OCI-M2 (cell line): Measurements from ENCODE around the gene PLXDC1.

Experiments used
- DNase-seq: peaks from one replicate; lab custom pipeline; 2025; ENCODE audit not compliant: unreplicated experiment; lab: John Stamatoyannopoulos, UW

The PLXDC1 gene

GRCh38 chr17:39099663-39100286 is 51.7 kb downstream of the PLXDC1 start:
- DNase-seq: no peak

DNA sequence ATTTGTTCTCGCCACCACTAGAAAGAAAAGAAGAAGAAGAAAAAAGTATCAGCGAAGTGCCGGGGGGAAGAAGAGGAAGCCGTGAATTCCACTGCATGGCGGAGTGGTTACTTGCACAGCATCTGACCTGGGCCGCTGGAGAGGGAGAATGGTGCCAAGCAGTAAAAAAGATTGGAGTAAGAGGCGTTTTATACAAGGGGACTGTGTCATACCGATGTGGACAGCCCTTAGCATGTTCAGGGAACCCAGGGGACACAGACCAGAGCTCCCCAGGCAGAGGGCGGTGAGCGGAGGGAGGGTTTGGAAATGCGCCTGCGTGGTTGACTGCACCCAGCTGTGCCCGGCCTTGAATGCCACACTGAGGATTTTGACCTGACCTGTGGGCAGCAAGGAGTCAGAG is 52.8 kb downstream of the PLXDC1 start:
- no peak for DNase-seq

DNA sequence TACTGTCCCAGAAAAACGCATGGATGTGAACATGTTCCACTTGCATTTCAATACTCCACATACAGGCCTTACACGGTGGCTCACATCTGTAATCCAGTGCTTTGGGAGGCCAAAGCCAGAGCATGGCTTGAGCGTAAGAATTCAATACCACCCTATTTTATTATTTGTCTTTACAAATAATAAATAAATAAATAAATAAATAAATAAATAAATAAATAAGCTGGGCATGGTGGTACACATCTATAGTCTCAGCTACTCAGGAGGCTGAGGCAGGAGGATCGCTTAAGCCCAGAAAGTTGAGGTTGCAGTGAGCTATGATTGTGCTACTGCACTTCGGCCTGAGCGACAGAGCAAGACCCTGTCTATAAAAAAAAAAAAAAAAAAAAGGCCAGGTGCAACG is 53.9 kb downstream of the PLXDC1 start:
- DNase-seq: no peak

DNA sequence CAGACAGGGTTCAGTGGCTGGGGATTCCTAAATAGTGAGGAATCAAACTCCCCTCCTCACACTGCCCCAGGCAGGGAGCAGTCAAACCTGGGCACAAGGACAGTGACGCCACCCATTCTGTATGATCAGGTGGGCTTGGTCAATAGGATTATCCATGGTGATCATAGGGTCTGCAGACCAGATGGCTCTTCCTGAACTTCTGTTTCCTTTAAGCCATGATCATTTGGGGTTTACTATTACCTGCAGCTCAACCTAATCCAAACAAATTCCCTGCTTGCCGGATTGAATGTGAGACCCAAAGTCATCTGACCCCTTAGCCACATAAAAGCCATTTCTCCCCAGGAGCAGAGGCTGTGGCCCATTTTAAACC is 54.3 kb downstream of the PLXDC1 start:
- no peak for DNase-seq

DNA sequence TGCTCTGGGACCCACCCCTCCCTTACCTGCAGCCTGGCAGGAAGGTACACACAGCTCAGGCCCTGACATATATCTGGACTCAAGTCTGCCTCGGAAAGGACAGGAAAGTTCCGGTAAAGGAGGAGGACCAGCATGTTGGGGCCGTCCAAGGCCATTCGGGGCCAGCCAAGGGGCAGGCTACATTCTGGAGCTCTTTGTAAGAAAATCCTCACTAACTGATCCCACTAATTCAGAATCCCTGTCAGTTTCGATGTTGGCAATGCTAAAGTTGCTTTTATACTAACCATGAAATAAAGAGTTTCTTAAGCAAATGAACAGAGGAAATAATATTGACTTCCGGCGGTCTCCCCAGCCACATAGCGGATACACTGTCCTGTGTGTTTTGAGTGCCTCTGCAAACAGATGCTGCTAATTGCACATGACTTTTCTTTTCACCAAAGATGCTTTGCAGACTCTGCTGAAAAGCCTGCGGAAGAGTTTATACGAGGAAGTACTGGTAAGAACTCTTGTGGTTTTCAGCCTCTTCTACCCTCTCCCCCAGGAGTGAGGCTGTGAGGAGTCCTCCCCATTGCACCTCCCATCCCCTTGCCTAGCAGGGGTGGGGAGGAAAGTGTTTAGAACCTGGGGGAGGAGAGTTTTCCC is 54.8 kb downstream of the PLXDC1 start:
- no peak for DNase-seq

- DNase-seq: no peak
These were observed 56.1 kb downstream of the PLXDC1 start for GRCh38 chr17:39095309-39095686.

DNA sequence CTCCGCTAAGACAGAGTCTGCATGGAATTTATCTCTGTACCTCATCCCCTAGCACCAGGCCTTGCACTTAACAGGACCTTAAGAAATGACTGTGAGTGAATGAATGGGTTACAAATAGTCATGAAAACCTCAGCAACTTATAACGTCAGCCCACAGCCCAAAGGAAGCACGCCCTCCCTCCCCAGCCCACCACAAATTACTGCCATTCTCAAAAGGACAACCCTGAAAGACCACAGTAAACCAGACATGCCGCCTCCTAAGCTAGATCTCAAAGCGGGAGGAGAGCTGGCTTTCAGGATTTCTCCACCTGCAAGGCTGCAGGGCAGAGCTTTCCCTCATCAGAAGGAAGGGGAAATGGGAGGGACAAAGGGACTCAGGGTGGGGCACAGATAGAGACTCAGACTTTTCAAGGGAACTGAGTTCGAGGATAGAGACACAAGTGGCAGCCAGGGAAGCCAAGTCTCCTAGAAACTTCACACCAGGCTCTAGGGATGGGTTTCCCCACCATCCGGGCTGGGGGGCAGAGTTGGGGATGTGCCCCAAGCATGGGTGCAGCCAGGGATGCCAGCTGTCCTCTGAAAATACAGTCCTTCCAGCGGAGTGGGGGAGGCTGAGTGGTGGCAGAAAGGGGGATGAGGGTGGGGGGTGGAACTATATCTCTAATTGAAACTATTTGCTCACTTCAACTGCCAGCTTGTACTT is 56.7 kb downstream of the PLXDC1 start:
- DNase-seq: no peak

DNA sequence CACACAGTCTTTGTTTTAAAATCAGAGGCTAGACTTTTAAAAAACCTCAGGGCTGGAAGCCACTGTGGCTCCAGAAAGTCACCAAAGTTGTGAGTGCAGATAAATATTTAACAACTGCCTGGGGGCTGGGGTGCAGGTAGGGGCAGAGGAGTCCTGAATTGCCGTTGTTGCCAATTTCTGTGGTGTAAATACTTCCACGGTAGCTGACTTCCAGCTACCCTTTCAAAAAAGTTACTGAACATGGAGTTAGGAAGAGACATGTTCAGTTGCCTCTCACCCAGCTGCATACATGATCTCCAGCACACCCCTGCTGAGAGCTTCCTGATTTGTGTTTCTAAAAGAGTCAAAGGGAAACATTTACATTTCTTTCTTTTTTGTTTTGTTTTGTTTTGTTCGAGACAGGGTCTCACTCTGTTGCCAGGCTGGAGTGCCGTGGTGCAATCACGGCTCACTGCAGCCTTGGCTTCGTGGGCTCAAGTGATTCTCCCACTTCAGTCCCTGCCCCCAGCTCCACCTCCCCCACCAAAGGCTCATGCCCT is 58.7 kb downstream of the PLXDC1 start:
- no peak for DNase-seq

GRCh38 chr17:39090908-39091665 is 60.4 kb downstream of the PLXDC1 start:
- no peak for DNase-seq

GRCh38 chr17:39090400-39090799 is 61.0 kb downstream of the PLXDC1 start:
- DNase-seq: no peak

DNA sequence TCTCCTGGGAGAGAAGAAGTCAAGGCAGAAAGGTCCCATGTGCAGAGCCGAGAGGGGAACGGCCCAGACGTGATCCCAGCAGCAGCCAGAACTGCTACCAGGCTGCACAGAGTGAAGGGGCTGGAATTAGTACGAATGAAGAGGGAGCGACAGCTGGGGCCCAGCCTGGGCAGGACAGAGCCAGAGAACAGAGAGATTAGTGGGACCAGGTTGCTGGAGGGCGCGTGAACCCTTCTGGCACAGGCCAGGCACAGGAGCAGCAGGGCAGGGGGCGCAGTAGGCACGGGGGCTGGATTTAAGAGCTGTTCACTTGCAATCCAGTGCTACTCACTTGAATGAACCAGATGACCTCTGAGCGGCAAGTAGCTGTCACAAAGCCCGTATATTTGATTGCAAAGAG is 66.9 kb downstream of the PLXDC1 start:
- DNase-seq: no peak

DNA sequence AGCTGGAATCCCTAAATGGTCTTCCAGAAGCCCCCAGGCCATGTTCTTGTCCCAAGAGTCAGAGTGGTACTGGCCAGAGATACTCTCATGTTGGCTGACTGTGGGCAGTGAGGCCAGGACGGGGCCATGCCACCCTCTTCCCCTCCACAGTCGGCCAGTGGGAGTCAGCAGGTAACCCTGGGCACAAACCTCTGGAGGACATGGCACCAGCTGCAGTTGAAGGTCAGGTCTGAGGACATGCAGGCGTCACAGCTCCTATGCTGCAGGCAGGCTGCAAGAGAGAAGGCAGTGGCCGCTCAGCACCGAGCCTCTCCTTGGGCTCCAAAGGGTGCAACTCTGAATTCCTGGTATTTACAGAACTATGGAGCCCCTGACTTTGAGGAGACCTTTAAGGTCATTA is 68.2 kb downstream of the PLXDC1 start:
- DNase-seq: no peak

- DNase-seq: no peak
These were observed 69.0 kb downstream of the PLXDC1 start for GRCh38 chr17:39082482-39082881.

- no peak for DNase-seq
These were observed 69.6 kb downstream of the PLXDC1 start for GRCh38 chr17:39081851-39082250.

DNA sequence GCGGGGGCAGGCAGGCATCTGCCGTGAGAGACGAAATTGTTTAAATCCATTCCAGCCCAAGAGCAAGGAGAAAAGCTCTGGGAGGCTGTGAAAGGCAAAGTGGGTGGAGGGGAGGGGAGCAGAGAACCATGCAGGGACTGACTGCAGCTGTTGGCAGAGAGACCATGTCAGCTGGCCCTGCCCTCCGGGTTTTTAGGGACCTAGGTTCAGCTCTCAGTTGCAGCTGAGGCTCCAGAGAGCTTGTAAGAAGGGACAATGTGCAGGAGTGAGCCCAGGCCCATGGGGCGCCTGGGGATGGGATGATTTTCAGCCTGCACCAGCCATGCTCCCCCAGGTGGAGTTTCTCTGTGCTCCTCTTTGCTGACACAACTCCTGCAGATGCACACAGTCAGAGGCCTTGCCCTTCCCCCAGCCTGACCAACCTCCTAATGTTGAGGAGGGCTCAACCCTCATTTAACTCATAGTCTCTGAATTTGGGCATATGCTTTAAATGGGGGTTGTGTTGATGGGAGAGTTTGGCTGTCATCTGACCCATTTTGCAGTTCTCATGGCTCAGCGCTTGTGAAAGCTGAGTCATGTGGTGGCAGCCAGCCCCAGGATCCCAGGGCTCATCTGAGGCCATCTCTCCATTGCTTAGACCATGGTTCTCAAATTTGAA is 70.9 kb downstream of the PLXDC1 start:
- no peak for DNase-seq

GRCh38 chr17:39079836-39080235 is 71.6 kb downstream of the PLXDC1 start:
- DNase-seq: no peak

DNA sequence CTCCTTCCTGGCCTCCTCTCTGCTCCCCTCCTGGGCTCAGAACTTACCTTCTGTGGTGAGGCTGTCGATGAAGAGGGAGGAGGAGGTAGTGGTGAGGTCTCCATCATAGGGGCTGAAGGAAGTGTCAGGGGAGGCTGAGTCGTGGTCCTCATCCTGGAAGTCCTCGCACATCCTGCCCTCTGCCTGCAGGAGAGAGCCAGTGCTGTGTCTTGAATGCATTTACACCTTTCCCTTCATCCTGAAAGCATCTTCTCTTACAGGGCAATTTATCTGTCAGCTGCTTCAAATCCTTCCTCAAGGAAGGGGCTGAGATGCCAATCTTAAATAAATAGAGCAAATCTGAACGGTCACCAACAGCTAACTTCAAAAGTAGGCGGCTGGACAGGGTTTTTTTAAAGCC is 73.6 kb downstream of the PLXDC1 start:
- no peak for DNase-seq

GRCh38 chr17:39077252-39077651 is 74.2 kb downstream of the PLXDC1 start:
- no peak for DNase-seq

DNA sequence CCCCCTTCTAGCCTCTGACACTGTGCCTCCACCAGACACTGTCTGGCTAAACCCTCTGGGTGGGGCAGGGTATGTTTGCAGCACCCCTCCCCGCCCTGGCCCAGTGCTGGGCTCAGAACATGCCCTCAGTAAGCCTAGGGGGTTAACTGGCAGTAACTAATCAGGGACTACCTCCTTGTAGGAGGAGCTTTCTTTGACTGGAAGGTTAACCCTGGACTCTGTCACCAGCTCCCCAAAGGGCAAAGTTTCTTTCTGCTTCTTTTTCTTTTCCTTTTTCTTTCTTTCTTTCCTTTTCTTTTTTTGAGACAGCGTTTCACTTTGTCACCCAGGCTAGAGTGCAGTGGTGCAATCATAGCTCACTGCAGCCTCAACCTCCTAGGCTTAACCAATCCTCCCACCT is 76.8 kb downstream of the PLXDC1 start:
- DNase-seq: no peak

GRCh38 chr17:39073916-39074315 is 77.5 kb downstream of the PLXDC1 start:
- no peak for DNase-seq

DNA sequence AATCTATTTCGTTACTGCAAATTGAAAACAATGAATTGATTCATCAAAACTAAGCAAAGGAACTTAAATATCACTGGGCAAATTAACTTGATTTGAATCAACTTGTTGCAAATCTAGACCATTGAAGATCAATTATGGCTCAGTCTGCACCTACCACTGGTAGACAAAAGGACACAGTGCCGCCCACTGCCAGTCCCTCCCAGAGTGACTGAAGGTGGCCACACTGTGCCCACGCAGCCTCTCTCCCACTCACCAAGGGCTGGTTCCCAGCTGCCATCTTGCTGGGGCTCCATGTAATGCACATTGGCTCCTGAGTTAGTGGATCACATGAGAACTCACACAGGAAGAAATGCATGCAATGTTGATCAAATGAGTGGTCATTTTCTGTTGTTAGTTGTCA is 78.1 kb downstream of the PLXDC1 start:
- DNase-seq: no peak
